Measurements from ENCODE around the gene TNNT2. TPM values are rescaled to one million over a fixed set of nuclear protein-coding genes. Genes with fewer than 3 reads are reported as not detected.
A peak's percentile ranks its signal among the peaks of the same experiment; 100 is the strongest.

Gene TNNT2
- 21.3 and 63.9 TPM in 2 replicates for total RNA-seq (ENCODE audit: low replicate concordance)
- long read RNA-seq, transcript TNNT2-209 (13 exons, 1,084 nt), result major isoform, 5 of 11 reads
- long read RNA-seq, partial matches to known transcripts, result 4 of 11 reads
- long read RNA-seq, other reads (novel, unspliced or antisense), result 2 of 11 reads

DNA sequence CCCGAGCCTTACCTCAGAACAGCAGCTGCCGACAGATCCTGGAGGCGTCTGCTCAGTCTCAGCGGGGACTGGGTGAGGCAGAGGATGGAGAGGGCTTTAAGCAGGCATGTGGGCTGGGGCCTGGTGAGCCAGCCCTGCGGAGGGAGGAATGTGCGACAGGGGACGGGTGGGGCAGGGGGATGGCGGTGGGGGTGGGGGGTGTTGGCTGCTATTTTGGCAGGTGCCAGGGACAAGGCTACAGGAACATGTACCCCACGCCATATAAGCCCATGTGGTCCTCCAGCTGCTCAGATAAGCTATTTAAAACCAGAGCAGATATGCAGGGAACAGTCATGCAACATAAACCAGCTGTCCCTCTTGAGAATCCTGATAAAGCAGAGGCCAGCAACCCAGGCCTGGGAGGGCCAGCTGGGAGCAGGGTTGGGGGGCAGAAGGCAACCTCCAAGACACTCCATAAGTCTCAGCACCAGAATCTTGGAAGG lies at the start of gene TNNT2:
Gene TNNT2, minus strand, starts transcription at position 70 of the 482 bp plus-strand sequence. CDS start 4,426 bp downstream, outside the sequence.
- TF ChIP-seq, protein P1, sequence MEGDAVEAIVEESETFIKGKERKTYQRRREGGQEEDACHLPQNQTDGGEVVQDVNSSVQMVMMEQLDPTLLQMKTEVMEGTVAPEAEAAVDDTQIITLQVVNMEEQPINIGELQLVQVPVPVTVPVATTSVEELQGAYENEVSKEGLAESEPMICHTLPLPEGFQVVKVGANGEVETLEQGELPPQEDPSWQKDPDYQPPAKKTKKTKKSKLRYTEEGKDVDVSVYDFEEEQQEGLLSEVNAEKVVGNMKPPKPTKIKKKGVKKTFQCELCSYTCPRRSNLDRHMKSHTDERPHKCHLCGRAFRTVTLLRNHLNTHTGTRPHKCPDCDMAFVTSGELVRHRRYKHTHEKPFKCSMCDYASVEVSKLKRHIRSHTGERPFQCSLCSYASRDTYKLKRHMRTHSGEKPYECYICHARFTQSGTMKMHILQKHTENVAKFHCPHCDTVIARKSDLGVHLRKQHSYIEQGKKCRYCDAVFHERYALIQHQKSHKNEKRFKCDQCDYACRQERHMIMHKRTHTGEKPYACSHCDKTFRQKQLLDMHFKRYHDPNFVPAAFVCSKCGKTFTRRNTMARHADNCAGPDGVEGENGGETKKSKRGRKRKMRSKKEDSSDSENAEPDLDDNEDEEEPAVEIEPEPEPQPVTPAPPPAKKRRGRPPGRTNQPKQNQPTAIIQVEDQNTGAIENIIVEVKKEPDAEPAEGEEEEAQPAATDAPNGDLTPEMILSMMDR (conservative IDR thresholded peaks at IDR 0.05), result no peak
- Mint-ChIP-seq H3K9me3 (no peaks in the 10 kb centered on the region), H3K36me3 (peaks cover 4% of the 10 kb centered on the region), H3K4me1 (ENCODE audit: unreplicated experiment) (peaks cover 33% of the 10 kb centered on the region), H3K4me3 (peak within 1 kb of the TSS; percentile 70), H3K27ac (peak within 1 kb of the TSS; percentile 80), H3K27me3 (peaks cover 7% of the 10 kb centered on the region)
- no peak for DNase-seq (ENCODE audit: extremely low spot score, unreplicated experiment)

DNA sequence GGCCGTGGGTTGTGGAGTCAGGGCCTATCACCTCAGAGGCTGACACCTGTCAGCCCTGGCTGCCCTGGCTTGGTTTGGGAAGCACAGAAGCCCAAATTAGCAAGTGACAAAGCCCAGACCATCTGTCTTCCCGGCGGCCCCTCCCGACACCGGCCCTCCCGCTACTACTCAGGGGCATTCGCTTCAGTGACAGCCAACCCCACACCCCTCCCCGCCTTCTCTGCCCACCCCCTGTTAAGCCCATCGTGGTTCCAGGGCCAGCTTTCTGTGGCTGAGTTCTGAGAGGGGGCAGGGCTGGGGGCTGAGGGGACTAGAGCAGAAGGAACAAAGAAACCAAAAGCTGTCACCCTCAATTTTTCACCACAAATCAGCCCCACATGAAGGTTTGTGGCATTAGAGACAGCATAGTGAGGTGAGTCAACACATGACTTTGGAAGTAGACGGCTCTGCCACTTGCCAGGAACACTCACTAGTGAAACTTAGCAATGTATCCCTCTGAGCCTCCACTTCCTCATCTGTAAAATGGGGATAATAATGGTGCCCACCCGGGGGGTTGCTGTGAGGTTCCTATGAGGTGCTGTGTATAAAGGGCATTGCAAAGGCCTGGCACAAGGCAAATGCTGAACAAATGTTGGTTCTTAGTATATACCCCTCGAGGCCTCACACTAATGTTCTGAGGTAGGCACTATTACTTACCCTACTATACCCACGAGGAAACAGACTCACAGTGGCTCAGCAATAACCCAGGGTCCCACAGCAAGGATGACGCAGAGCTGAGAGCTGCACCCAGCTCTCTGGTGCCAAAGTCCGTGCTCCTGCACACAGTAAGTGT lies 49.2 kb upstream of the TNNT2 start:
- no peak overlapping the region for H3K27ac Mint-ChIP-seq
- peaks cover 3% of the 10 kb centered on the region for H3K27me3 Mint-ChIP-seq
- TF ChIP-seq, protein P1 (conservative IDR thresholded peaks at IDR 0.05), result no peak
- no peak overlapping the region for H3K4me3 Mint-ChIP-seq
- no peaks in the 10 kb centered on the region for H3K4me1 Mint-ChIP-seq (ENCODE audit: unreplicated experiment)
- no peaks in the 10 kb centered on the region for H3K36me3 Mint-ChIP-seq
- no peak for DNase-seq (ENCODE audit: extremely low spot score, unreplicated experiment)
- H3K9me3 Mint-ChIP-seq, result no peaks in the 10 kb centered on the region

GRCh38 chr1:201424146-201424545 lies 46.7 kb upstream of the TNNT2 start:
- no peak overlapping the region for H3K4me3 Mint-ChIP-seq

GRCh38 chr1:201423655-201424054 lies 46.2 kb upstream of the TNNT2 start:
- H3K4me3 Mint-ChIP-seq, result no peak overlapping the region
- H3K27me3 Mint-ChIP-seq, result peaks cover 6% of the 10 kb centered on the region

More at GRCh38 chr1:201424146-201424545, 46.7 kb upstream of the TNNT2 start:
- no peak overlapping the region for H3K27ac Mint-ChIP-seq
- H3K27me3 Mint-ChIP-seq, result peaks cover 6% of the 10 kb centered on the region
- no peaks in the 10 kb centered on the region for H3K36me3 Mint-ChIP-seq
- TF ChIP-seq, protein P1 (conservative IDR thresholded peaks at IDR 0.05), result no peak
- peaks cover 11% of the 10 kb centered on the region for H3K4me1 Mint-ChIP-seq (ENCODE audit: unreplicated experiment)
- H3K9me3 Mint-ChIP-seq, result no peaks in the 10 kb centered on the region
- DNase-seq (ENCODE audit: extremely low spot score, unreplicated experiment), result no peak

DNA sequence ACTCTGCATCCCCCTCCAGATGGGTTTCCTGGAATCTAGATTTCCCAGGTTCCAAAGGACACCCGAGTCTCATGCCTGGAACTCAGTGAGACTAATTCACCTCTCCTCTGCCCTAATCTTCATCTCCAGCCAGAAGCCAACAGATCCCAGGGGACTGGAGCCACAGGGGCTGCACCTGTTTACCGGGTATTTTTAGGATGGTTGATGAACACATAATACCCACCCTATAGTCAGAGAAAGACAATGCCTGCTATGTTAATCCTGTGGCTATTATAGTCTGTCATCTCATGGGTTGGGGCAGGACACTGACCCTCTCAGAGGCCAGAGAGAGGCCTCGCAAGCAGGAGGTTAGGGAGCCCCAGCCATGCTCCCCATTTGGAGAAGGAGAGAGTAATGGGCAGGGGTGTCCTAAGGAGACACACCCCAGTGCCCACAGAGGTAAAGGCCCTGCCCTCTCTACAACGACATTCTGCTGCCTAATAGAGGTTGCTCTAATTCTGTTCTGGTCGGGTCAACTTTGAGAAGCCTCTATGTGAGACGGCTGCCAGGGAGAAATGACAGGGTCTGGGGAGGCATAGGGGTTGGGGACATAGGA lies 45.1 kb upstream of the TNNT2 start:
- TF ChIP-seq, protein P1 (conservative IDR thresholded peaks at IDR 0.05), result no peak
- H3K36me3 Mint-ChIP-seq, result no peaks in the 10 kb centered on the region
- peaks cover 6% of the 10 kb centered on the region for H3K27me3 Mint-ChIP-seq
- H3K9me3 Mint-ChIP-seq, result no peaks in the 10 kb centered on the region
- peaks cover 11% of the 10 kb centered on the region for H3K4me1 Mint-ChIP-seq (ENCODE audit: unreplicated experiment)
- H3K27ac Mint-ChIP-seq, result no peak overlapping the region
- no peak overlapping the region for H3K4me3 Mint-ChIP-seq
- DNase-seq (ENCODE audit: extremely low spot score, unreplicated experiment), result no peak

More at GRCh38 chr1:201423655-201424054, 46.2 kb upstream of the TNNT2 start:
- H3K36me3 Mint-ChIP-seq, result no peaks in the 10 kb centered on the region
- no peak overlapping the region for H3K27ac Mint-ChIP-seq
- H3K9me3 Mint-ChIP-seq, result no peaks in the 10 kb centered on the region
- no peak for DNase-seq (ENCODE audit: extremely low spot score, unreplicated experiment)
- TF ChIP-seq, protein P1 (conservative IDR thresholded peaks at IDR 0.05), result no peak
- peaks cover 11% of the 10 kb centered on the region for H3K4me1 Mint-ChIP-seq (ENCODE audit: unreplicated experiment)
